ENCODE measurements around the gene DNAH17.

GRCh38 chr17:78580277-78580804 lies 3.1 kb upstream of the DNAH17 start:
- TF ChIP-seq POLR2AphosphoS5 (IDR thresholded peaks at IDR 0.05; ENCODE audit: low read depth, low read length) (no peak), CTCF (IDR thresholded peaks at IDR 0.05) (no peak), TAF1 (IDR thresholded peaks at IDR 0.05; ENCODE audit: borderline replicate concordance, low read depth, low read length) (no peak), RCOR1 (IDR thresholded peaks at IDR 0.05; ENCODE audit: low read length) (no peak), USF2 (IDR thresholded peaks at IDR 0.05; ENCODE audit: borderline replicate concordance, low read depth, low read length) (no peak), MAX (IDR thresholded peaks at IDR 0.05; ENCODE audit: low read depth) (no peak)

All from SK-N-SH (cell line).